GM20000 (cell line): ENCODE data around the gene KAT2A.
A peak's percentile ranks its signal among the peaks of the same experiment; 100 is the strongest.

Experiments
- DNase-seq: peaks from one replicate; pipeline ENCODE4 v3.0.0; 2012; ENCODE audit warnings: low spot score
- CTCF ChIP-seq: IDR thresholded peaks from 2 replicates; pipeline ENCODE4 v1.5.1; 2012; ENCODE audit warnings: mild to moderate bottlenecking, control low read depth; ENCODE audit errors: extremely low read depth, missing control alignments

The KAT2A gene

GRCh38 chr17:42125565-42125964, 4.4 kb upstream of the KAT2A start:
- DNase-seq = no peak
- TF ChIP-seq CTCF = no peak

- no peak for DNase-seq
- TF ChIP-seq CTCF = no peak
Observed at GRCh38 chr17:42124256-42124655, 3.1 kb upstream of the KAT2A start.

GRCh38 chr17:42122371-42123303, 1.5 kb upstream of the KAT2A start, which contains the start of gene HSPB9:
Gene HSPB9 (plus strand): TSS chr17:42122804. CDS start chr17:42122851, 47 bp downstream.
- no peak for TF ChIP-seq CTCF
- no peak for DNase-seq

GRCh38 chr17:42120161-42120769, 902 bp downstream of the KAT2A start:
- DNase-seq = no peak
- TF ChIP-seq CTCF = no peak

GRCh38 chr17:42119301-42119700, 1.9 kb downstream of the KAT2A start:
- no peak for TF ChIP-seq CTCF
- no peak for DNase-seq

- peak; percentile 65 for DNase-seq
- TF ChIP-seq CTCF = no peak
Observed at GRCh38 chr17:42118545-42118944, 2.6 kb downstream of the KAT2A start.

GRCh38 chr17:42118126-42118510, 3.0 kb downstream of the KAT2A start:
- DNase-seq = no peak
- no peak for TF ChIP-seq CTCF
